Urinary bladder (tissue), 4 donors: ENCODE results near the gene BRIP1. TPM values are rescaled to one million over a fixed set of nuclear protein-coding genes. Genes with fewer than 3 reads are reported as not detected.

Experiments
- DNase-seq: peaks from one replicate; pipeline ENCODE4 v3.0.0-alpha.2; 2015; ENCODE audit errors: extremely low spot score
- H3K27ac ChIP-seq: one replicate; pipeline ENCODE4 v1.5.1; 2013; ENCODE audit warnings: low read depth, mild to moderate bottlenecking, moderate library complexity
- H3K36me3 ChIP-seq: one replicate; pipeline ENCODE4 v1.6.1; 2013; ENCODE audit warnings: mild to moderate bottlenecking, moderate library complexity; ENCODE audit not compliant: insufficient read depth
- H3K4me1 ChIP-seq: one replicate; pipeline ENCODE4 v1.6.1; 2013; ENCODE audit warnings: mild to moderate bottlenecking, moderate library complexity; ENCODE audit not compliant: insufficient read depth
- H3K4me3 ChIP-seq: one replicate; pipeline ENCODE4 v1.5.1; 2013; ENCODE audit warnings: low read depth, low read length
- WGBS: extraction: QIAGEN DNeasy Blood & Tissue Kit; methylation state at CpG from one replicate; pipeline ENCODE4 v1.1.7; 2013; 5-methylcytosine and 5-hydroxymethylcytosine counted together
- polyA plus RNA-seq: library from polyadenylated mRNA; stranded (reverse); fragments of 200-250 nt; gene quantifications from one replicate; pipeline ENCODE4 v1.2.3, GENCODE V29; 2013
- total RNA-seq: library from RNA; depleted of rRNA; stranded (reverse); fragments of >200 nt; gene quantifications from one replicate; pipeline ENCODE4 v1.2.3, GENCODE V29; 2014
- donor health status: healthy with polysubstance abuse.
- donor health status: healthy.

BRIP1 gene
- total and polyA plus RNA-seq, 2 donors = 0.41 to 19.0 TPM

GRCh38 chr17:61744804-61745203 is 118.5 kb downstream of the BRIP1 start:
- Histone ChIP-seq H3K27ac (no peak overlapping the region), H3K4me3 (no peak overlapping the region), H3K36me3 (no peaks in the 10 kb centered on the region), H3K4me1 (no peaks in the 10 kb centered on the region)
- DNase-seq = no peak

GRCh38 chr17:61744252-61744651 is 119.1 kb downstream of the BRIP1 start:
- Histone ChIP-seq H3K4me3 (no peak overlapping the region), H3K36me3 (no peaks in the 10 kb centered on the region), H3K4me1 (no peaks in the 10 kb centered on the region), H3K27ac (no peak overlapping the region)
- WGBS = 97% methylated on average over 3 of the region's 3 CpGs
- DNase-seq = no peak

GRCh38 chr17:61743766-61744165 is 119.6 kb downstream of the BRIP1 start:
- no peaks in the 10 kb centered on the region for H3K4me1 ChIP-seq
- H3K36me3 ChIP-seq = no peaks in the 10 kb centered on the region
- 97% methylated on average over 6 of the region's 6 CpGs for WGBS
- H3K27ac ChIP-seq = no peak overlapping the region
- DNase-seq = no peak
- H3K4me3 ChIP-seq = no peak overlapping the region

GRCh38 chr17:61739002-61739401 is 124.3 kb downstream of the BRIP1 start:
- DNase-seq = no peak
- Histone ChIP-seq H3K36me3 (no peaks in the 10 kb centered on the region), H3K4me3 (no peak overlapping the region), H3K4me1 (no peaks in the 10 kb centered on the region), H3K27ac (no peak overlapping the region)

- Histone ChIP-seq H3K4me3 (no peak overlapping the region), H3K36me3 (no peaks in the 10 kb centered on the region), H3K4me1 (no peaks in the 10 kb centered on the region), H3K27ac (no peak overlapping the region)
- no peak for DNase-seq
Measured at GRCh38 chr17:61738249-61738648, 125.1 kb downstream of the BRIP1 start.

GRCh38 chr17:61737820-61738219 is 125.5 kb downstream of the BRIP1 start:
- WGBS = 98% methylated on average over 4 of the region's 4 CpGs
- Histone ChIP-seq H3K36me3 (no peaks in the 10 kb centered on the region), H3K27ac (no peak overlapping the region), H3K4me3 (no peak overlapping the region), H3K4me1 (no peaks in the 10 kb centered on the region)
- DNase-seq = no peak

GRCh38 chr17:61736438-61736837 is 126.9 kb downstream of the BRIP1 start:
- Histone ChIP-seq H3K4me3 (no peak overlapping the region), H3K27ac (no peak overlapping the region), H3K36me3 (no peaks in the 10 kb centered on the region), H3K4me1 (no peaks in the 10 kb centered on the region)
- DNase-seq = no peak

- no peak overlapping the region for H3K4me3 ChIP-seq
- no peaks in the 10 kb centered on the region for H3K4me1 ChIP-seq
- DNase-seq = no peak
- H3K36me3 ChIP-seq = no peaks in the 10 kb centered on the region
- 97% methylated on average over 2 of the region's 2 CpGs for WGBS
- no peak overlapping the region for H3K27ac ChIP-seq
Measured at GRCh38 chr17:61735807-61736206, 127.5 kb downstream of the BRIP1 start.

GRCh38 chr17:61734466-61734865 is 128.9 kb downstream of the BRIP1 start:
- no peak overlapping the region for H3K27ac ChIP-seq
- no peak for DNase-seq
- H3K4me3 ChIP-seq = no peak overlapping the region
- no peaks in the 10 kb centered on the region for H3K4me1 ChIP-seq
- H3K36me3 ChIP-seq = no peaks in the 10 kb centered on the region

GRCh38 chr17:61734012-61734411 is 129.3 kb downstream of the BRIP1 start:
- H3K27ac ChIP-seq = no peak overlapping the region
- no peak overlapping the region for H3K4me3 ChIP-seq
- WGBS = 87% methylated on average over 3 of the region's 3 CpGs
- H3K4me1 ChIP-seq = no peaks in the 10 kb centered on the region
- no peak for DNase-seq
- no peaks in the 10 kb centered on the region for H3K36me3 ChIP-seq

GRCh38 chr17:61733021-61733420 is 130.3 kb downstream of the BRIP1 start:
- H3K4me3 ChIP-seq = no peak overlapping the region
- H3K36me3 ChIP-seq = no peaks in the 10 kb centered on the region
- no peaks in the 10 kb centered on the region for H3K4me1 ChIP-seq
- DNase-seq = no peak
- no peak overlapping the region for H3K27ac ChIP-seq
- 99% methylated on average over 5 of the region's 5 CpGs for WGBS

GRCh38 chr17:61732169-61732568 is 131.2 kb downstream of the BRIP1 start:
- 79% methylated on average over 3 of the region's 3 CpGs for WGBS
- H3K4me3 ChIP-seq = no peak overlapping the region
- no peaks in the 10 kb centered on the region for H3K36me3 ChIP-seq
- H3K4me1 ChIP-seq = no peaks in the 10 kb centered on the region
- H3K27ac ChIP-seq = no peak overlapping the region
- DNase-seq = no peak

GRCh38 chr17:61731330-61731729 is 132.0 kb downstream of the BRIP1 start:
- H3K4me1 ChIP-seq = no peaks in the 10 kb centered on the region
- H3K4me3 ChIP-seq = no peak overlapping the region
- H3K27ac ChIP-seq = no peak overlapping the region
- no peak for DNase-seq
- H3K36me3 ChIP-seq = no peaks in the 10 kb centered on the region

GRCh38 chr17:61729690-61730268 is 133.5 kb downstream of the BRIP1 start:
- Histone ChIP-seq H3K4me1 (no peaks in the 10 kb centered on the region), H3K27ac (no peak overlapping the region), H3K36me3 (no peaks in the 10 kb centered on the region), H3K4me3 (no peak overlapping the region)
- 50% methylated on average over 5 of the region's 5 CpGs for WGBS
- no peak for DNase-seq

- DNase-seq = no peak
- H3K4me3 ChIP-seq = no peak overlapping the region
- no peak overlapping the region for H3K27ac ChIP-seq
- H3K36me3 ChIP-seq = no peaks in the 10 kb centered on the region
- no peaks in the 10 kb centered on the region for H3K4me1 ChIP-seq
- WGBS = 80% methylated on average over 3 of the region's 3 CpGs
Measured at GRCh38 chr17:61728297-61728836, 135.0 kb downstream of the BRIP1 start.
